K562 (cell line): Measurements from ENCODE around the gene DROSHA. TPM values are rescaled to one million over a fixed set of nuclear protein-coding genes. Genes with fewer than 3 reads are reported as not detected.

Experiments
- ATAC-seq: fragments of 200-7000 bp; cut with Tn5 transposase; 3 replicates; pipeline ENCODE4 v1.9.1; 2020; ENCODE audit warnings: moderate library complexity
- BruUV-seq: library from RNA; stranded (reverse); fragments of 400-500 nt; replicated peaks from 2 replicates; lab custom pipeline; 2021; lab: Mats Ljungman, UMichigan
- CTCF ChIA-PET: fragments of 300-600 bp; formaldehyde crosslinking; extraction: SDS; loops from one replicate; lab custom pipeline; 2021; ENCODE audit warnings: low intra/inter-chr PET ratio; lab: Yijun Ruan, JAX
- POLR2A ChIA-PET: fragments of 300-600, 350-650 bp; sonication (Branson Sonifier 250); formaldehyde crosslinking; extraction: SDS; loops from one replicate; lab custom pipeline; 2021; ENCODE audit warnings: antibody characterized with exemption, inconsistent platforms; lab: Yijun Ruan, JAX
- DNase-seq, 4 experiments: peaks; one replicate each; pipeline versions ENCODE4 v3.0.0 to v3.0.0-alpha.2; 2011 to 2018; ENCODE audit warnings: low spot score in 3 of 4, mixed read lengths in 3 of 4; ENCODE audit errors: extremely low read depth in 1 of 4
- FAIRE-seq: peaks from 2 replicates; lab custom pipeline; 2011; peaks lifted over from hg19 to GRCh38; lab: Jason Lieb, UNC
- H2AFZ ChIP-seq: 2 replicates; pipeline ENCODE4 v1.6.0; 2011; ENCODE audit warnings: low read depth, low read length, control low read depth, inconsistent platforms
- H3K27ac ChIP-seq: fragments of 200-600 bp; 3 replicates; pipeline ENCODE4 v1.8.0; 2011; ENCODE audit warnings: low read depth, mild to moderate bottlenecking, control low read depth, inconsistent platforms, low read length, moderate library complexity, mixed read lengths; ENCODE audit errors: extremely low read depth
- H3K27me3 ChIP-seq, 2 experiments: fragments of 300-600 bp in 1 of 2; 2 replicates in 1 of 2; 3 replicates in 1 of 2; pipeline versions ENCODE4 v1.6.0 to v1.8.0; 2011; ENCODE audit warnings: inconsistent platforms in 2 of 2, low read length in 2 of 2, mild to moderate bottlenecking in 1 of 2, mixed read lengths in 1 of 2, moderate library complexity in 1 of 2; ENCODE audit not compliant: control insufficient read depth in 2 of 2, insufficient read depth in 2 of 2
- H3K36me3 ChIP-seq: fragments of 300-600 bp; 3 replicates; pipeline ENCODE4 v1.8.0; 2011; ENCODE audit warnings: mild to moderate bottlenecking, low read length, inconsistent platforms; ENCODE audit not compliant: control insufficient read depth, insufficient read depth
- H3K4me1 ChIP-seq, 2 experiments: fragments of 200-600 bp in 1 of 2; replicated peaks in 1 of 2; 2 replicates in 1 of 2; 3 replicates in 1 of 2; pipeline versions ENCODE4 v1.5.1 to v1.8.0; 2011; ENCODE audit warnings: inconsistent platforms in 2 of 2, low read length in 2 of 2, mild to moderate bottlenecking in 1 of 2, mixed read lengths in 1 of 2, moderate library complexity in 1 of 2; ENCODE audit not compliant: control insufficient read depth in 2 of 2, insufficient read depth in 2 of 2
- H3K4me2 ChIP-seq: 2 replicates; pipeline ENCODE4 v1.6.1; 2011; ENCODE audit warnings: low read length, control low read depth, inconsistent platforms, mixed read lengths; ENCODE audit not compliant: insufficient read depth
- H3K4me3 ChIP-seq: fragments of 200-600 bp; sonication (generic), shearing (Covaris generic); 2 replicates; pipeline ENCODE4 v1.5.1; 2016; ENCODE audit warnings: control low read depth, inconsistent platforms
- H3K79me2 ChIP-seq: fragments of 200-600 bp; 3 replicates; pipeline ENCODE4 v1.8.0; 2011; ENCODE audit warnings: low read length, inconsistent platforms; ENCODE audit not compliant: control insufficient read depth, insufficient read depth
- H3K9ac ChIP-seq, 2 experiments: 2 replicates each; pipeline versions ENCODE4 v1.6.0 to v1.6.1; 2011; ENCODE audit warnings: low read depth in 2 of 2, low read length in 2 of 2, control low read depth in 1 of 2, inconsistent platforms in 1 of 2, mild to moderate bottlenecking in 1 of 2, mixed read lengths in 1 of 2; ENCODE audit not compliant: insufficient read depth in 1 of 2
- H3K9me1 ChIP-seq: one replicate; pipeline ENCODE4 v1.6.0; 2011; ENCODE audit warnings: inconsistent platforms, mild to moderate bottlenecking, low read length, moderate library complexity; ENCODE audit not compliant: control insufficient read depth, insufficient read depth
- H3K9me3 ChIP-seq: replicated peaks from 2 replicates; pipeline ENCODE4 v1.5.1; 2011; ENCODE audit warnings: low read depth, low read length, inconsistent platforms; ENCODE audit not compliant: control insufficient read depth, insufficient read depth
- H4K20me1 ChIP-seq: replicated peaks from 2 replicates; pipeline ENCODE4 v1.6.1; 2011; ENCODE audit warnings: low read length, inconsistent platforms, mixed read lengths; ENCODE audit not compliant: control insufficient read depth, insufficient read depth
- AFF1 ChIP-seq, 2 experiments: fragments of 450-650 bp; IDR thresholded peaks; 2 replicates each; pipeline ENCODE4 v1.6.1; 2018; ENCODE audit warnings: mild to moderate bottlenecking in 2 of 2, low read depth in 1 of 2; ENCODE audit not compliant: partially characterized antibody in 2 of 2
- NR2C1 ChIP-seq, 2 experiments: fragments of 450-650 bp; IDR thresholded peaks; 2 replicates each; pipeline ENCODE4 v1.6.1; 2017; ENCODE audit warnings: mild to moderate bottlenecking in 2 of 2, antibody characterized with exemption in 1 of 2, inconsistent platforms in 1 of 2, missing compliant biosample characterization in 1 of 2, missing genetic modification characterization in 1 of 2
- ZBTB2 ChIP-seq: fragments of 450-650 bp; IDR thresholded peaks from 2 replicates; pipeline ENCODE4 v1.6.1; 2016; ENCODE audit warnings: antibody characterized with exemption
- ZNF174 ChIP-seq: fragments of 250-450 bp; sonication (Bioruptor Pico); IDR thresholded peaks from 2 replicates; pipeline ENCODE4 v1.4.0; 2020; ENCODE audit warnings: mild to moderate bottlenecking
- WGBS: fragments of 100-300 bp; shearing (Covaris generic); methylation state at CpG from one replicate; pipeline ENCODE4 v1.1.6; 2016; ENCODE audit warnings: low coverage, mixed read lengths; ENCODE audit not compliant: insufficient coverage; ENCODE audit errors: missing lambda C conversion rate; 5-methylcytosine and 5-hydroxymethylcytosine counted together
- in situ Hi-C: fragments of 300-500 bp; cut with MboI; formaldehyde crosslinking; loops from 4 replicates; pipeline ENCODE4 v1.15.0; 2018; ENCODE audit warnings: inconsistent platforms, mixed read lengths
- intact Hi-C: fragments of 100-400 bp; cut with micrococcal nuclease; formaldehyde crosslinking; loops from 2 replicates; pipeline ENCODE4 v1.14.2; 2022
- polyA plus RNA-seq, 8 experiments: library from polyadenylated mRNA; depleted of rRNA in 4 of 8; stranded (reverse) in 5 of 8; unstranded in 3 of 8; fragments of >200 nt; fragmentation: Nextera tagmentation in 2 of 8; fragmentation: Illumina TruSeq in 1 of 8; extraction: Ambion mirVana in 2 of 8; extraction: Trizol in 1 of 8; gene quantifications; 2 replicates each; pipeline versions ENCODE4 v1.2.1 to v1.2.3, GENCODE V29; 2011 to 2014; ENCODE audit warnings: inconsistent platforms in 1 of 8, missing spikeins in 1 of 8
- total RNA-seq, 7 experiments: library from RNA; depleted of rRNA in 6 of 7; stranded (reverse); fragments of >200 nt in 6 of 7; fragmentation: Illumina TruSeq in 2 of 7; extraction: Trizol in 2 of 7; gene quantifications; 2 replicates each; pipeline versions ENCODE4 v1.2.1 to v1.2.3, GENCODE V29; 2011 to 2021; ENCODE audit warnings: low replicate concordance in 1 of 7

DROSHA gene
- total and polyA plus RNA-seq, 9 of the 15 experiments (the other 6 are each of a cell fraction or from before 2014, with no cell fraction given) = 52.5 to 109 (median 68.9) TPM

GRCh38 chr5:31413030-31413812 lies 118.7 kb downstream of the DROSHA start (continued):
- no peak for TF ChIP-seq AFF1 (IDR thresholded peaks at IDR 0.05; ENCODE audit: low read depth in 1 of 2, partially characterized antibody in 2 of 2)

- Histone ChIP-seq H3K9ac (no peak overlapping the region), H3K36me3 (peaks cover 96% of the 10 kb centered on the region), H3K4me1 (no peaks in the 10 kb centered on the region), H3K4me3 (no peak overlapping the region), H2AFZ (no peak overlapping the region), H3K4me2 (no peak overlapping the region), H3K79me2 (no peaks in the 10 kb centered on the region), H3K27me3 (no peaks in the 10 kb centered on the region), H3K9me3 (no peaks in the 10 kb centered on the region), H4K20me1 (no peaks in the 10 kb centered on the region), H3K9me1 (no peaks in the 10 kb centered on the region), H3K27ac (no peak overlapping the region)
- intact Hi-C loops = no loop called here
- DNase-seq (no peak), FAIRE-seq (no peak), ATAC-seq (no peak)
- in situ Hi-C loops = no loop called here
- 90% methylated on average over 1 of the region's 1 CpG for whole genome bisulfite sequencing
- TF ChIP-seq ZNF174 (CRISPR knock-in tag) = no peak
- no peak for TF ChIP-seq ZBTB2
- TF ChIP-seq NR2C1 (IDR thresholded peaks at IDR 0.05) = no peak
- no peak for TF ChIP-seq NR2C1 (tag; IDR thresholded peaks at IDR 0.05)
- no TSS peak for BruUV-seq
- CTCF ChIA-PET = no interaction called here
- POLR2A ChIA-PET = interaction anchor here (1.3 kb wide), 1 partner anchor 14 kb away, joined by 5 read pairs; no protein-coding TSS in a partner anchor
Observed at GRCh38 chr5:31412324-31412723, 119.6 kb downstream of the DROSHA start.
